Calu3 (cell line): ENCODE measurements around the gene SFRP5. TPM values are rescaled to one million over a fixed set of nuclear protein-coding genes. Genes with fewer than 3 reads are reported as not detected.

Experiments used
- BruUV-seq: library from RNA; stranded (reverse); fragments of 400-500 nt; replicated peaks from 2 replicates; lab custom pipeline; 2021; lab: Mats Ljungman, UMichigan
- CTCF ChIA-PET: fragments of 300-600 bp; sonication (Branson Sonifier 250); formaldehyde crosslinking; loops from one replicate; lab custom pipeline; 2022; ENCODE audit warnings: antibody characterized with exemption; lab: Charles Lee
- DNase-seq: peaks from one replicate; pipeline ENCODE4 v3.0.0; 2022
- H3K27ac Mint-ChIP-seq: one replicate; pipeline ENCODE4 v1.8.0; 2022; ENCODE audit warnings: mixed read lengths; ENCODE audit not compliant: unreplicated experiment
- H3K27me3 Mint-ChIP-seq: one replicate; pipeline ENCODE4 v1.8.0; 2022; ENCODE audit warnings: mixed read lengths; ENCODE audit not compliant: unreplicated experiment
- H3K36me3 Mint-ChIP-seq: one replicate; pipeline ENCODE4 v1.8.0; 2022; ENCODE audit warnings: mild to moderate bottlenecking, moderate library complexity, mixed read lengths; ENCODE audit not compliant: insufficient read depth, unreplicated experiment
- H3K4me1 Mint-ChIP-seq: one replicate; pipeline ENCODE4 v1.8.0; 2022; ENCODE audit warnings: mild to moderate bottlenecking, low read depth, mixed read lengths; ENCODE audit not compliant: unreplicated experiment
- H3K4me3 Mint-ChIP-seq: one replicate; pipeline ENCODE4 v1.8.0; 2022; ENCODE audit warnings: mild to moderate bottlenecking, low read depth, moderate library complexity, mixed read lengths; ENCODE audit not compliant: unreplicated experiment
- H3K9me3 Mint-ChIP-seq: one replicate; pipeline ENCODE4 v1.8.0; 2022; ENCODE audit warnings: low read depth, mixed read lengths; ENCODE audit not compliant: unreplicated experiment
- CTCF ChIP-seq: fragments of 200-600 bp; IDR thresholded peaks from one replicate; pipeline ENCODE4 v1.8.0; 2022; ENCODE audit warnings: antibody characterized with exemption; ENCODE audit not compliant: unreplicated experiment
- intact Hi-C: fragments of 100-400 bp; cut with micrococcal nuclease; formaldehyde crosslinking; loops from one replicate; pipeline ENCODE4 v1.10.0; 2022; ENCODE audit not compliant: unreplicated experiment
- total RNA-seq: library from RNA; stranded (reverse); gene quantifications from 2 replicates; pipeline ENCODE4 v1.2.3, GENCODE V29; 2022

The SFRP5 gene
- total RNA-seq, 1 experiment from 2014 or later: 0.19 TPM

GRCh38 chr10:97810446-97810845, 38.6 kb upstream of the SFRP5 start:
- DNase-seq: no peak
- H3K4me3 Mint-ChIP-seq: no peak overlapping the region
- TF ChIP-seq CTCF: no peak
- no peaks in the 10 kb centered on the region for H3K36me3 Mint-ChIP-seq
- peaks cover 8% of the 10 kb centered on the region for H3K27me3 Mint-ChIP-seq
- H3K4me1 Mint-ChIP-seq: no peaks in the 10 kb centered on the region
- no TSS peak for BruUV-seq
- H3K27ac Mint-ChIP-seq: no peak overlapping the region
- intact Hi-C loops: no loop called here
- no peaks in the 10 kb centered on the region for H3K9me3 Mint-ChIP-seq
- CTCF ChIA-PET: interaction anchor here (0.6 kb wide), 1 partner anchor 17 kb away, joined by 4 read pairs; no protein-coding TSS in a partner anchor

DNA sequence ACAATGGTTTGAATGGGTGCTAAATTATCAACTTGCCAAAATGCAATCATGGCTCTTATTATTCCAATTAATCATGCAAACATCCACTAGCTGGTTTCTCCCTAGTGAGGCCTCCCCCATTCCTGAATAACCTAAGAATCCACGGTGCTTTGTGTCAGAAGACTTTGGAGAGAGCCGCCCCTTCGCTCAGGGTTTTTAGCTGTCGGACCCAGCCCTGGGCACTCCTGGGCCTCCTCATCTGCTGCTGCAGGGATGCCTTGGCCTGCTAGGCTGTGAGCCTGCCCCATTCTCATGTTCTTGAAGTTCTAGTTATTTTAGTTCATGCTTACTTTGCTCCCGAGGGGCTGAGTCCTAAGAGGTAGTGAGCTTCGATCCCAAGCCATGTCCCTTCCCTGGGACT, 34.1 kb upstream of the SFRP5 start:
- H3K36me3 Mint-ChIP-seq: no peaks in the 10 kb centered on the region
- CTCF ChIA-PET: no interaction called here
- peaks cover 24% of the 10 kb centered on the region for H3K27me3 Mint-ChIP-seq
- H3K4me3 Mint-ChIP-seq: no peak overlapping the region
- H3K27ac Mint-ChIP-seq: no peak overlapping the region
- intact Hi-C loops: no loop called here
- TF ChIP-seq CTCF: no peak
- no TSS peak for BruUV-seq
- peaks cover 7% of the 10 kb centered on the region for H3K4me1 Mint-ChIP-seq
- H3K9me3 Mint-ChIP-seq: no peaks in the 10 kb centered on the region
- DNase-seq: no peak

DNA sequence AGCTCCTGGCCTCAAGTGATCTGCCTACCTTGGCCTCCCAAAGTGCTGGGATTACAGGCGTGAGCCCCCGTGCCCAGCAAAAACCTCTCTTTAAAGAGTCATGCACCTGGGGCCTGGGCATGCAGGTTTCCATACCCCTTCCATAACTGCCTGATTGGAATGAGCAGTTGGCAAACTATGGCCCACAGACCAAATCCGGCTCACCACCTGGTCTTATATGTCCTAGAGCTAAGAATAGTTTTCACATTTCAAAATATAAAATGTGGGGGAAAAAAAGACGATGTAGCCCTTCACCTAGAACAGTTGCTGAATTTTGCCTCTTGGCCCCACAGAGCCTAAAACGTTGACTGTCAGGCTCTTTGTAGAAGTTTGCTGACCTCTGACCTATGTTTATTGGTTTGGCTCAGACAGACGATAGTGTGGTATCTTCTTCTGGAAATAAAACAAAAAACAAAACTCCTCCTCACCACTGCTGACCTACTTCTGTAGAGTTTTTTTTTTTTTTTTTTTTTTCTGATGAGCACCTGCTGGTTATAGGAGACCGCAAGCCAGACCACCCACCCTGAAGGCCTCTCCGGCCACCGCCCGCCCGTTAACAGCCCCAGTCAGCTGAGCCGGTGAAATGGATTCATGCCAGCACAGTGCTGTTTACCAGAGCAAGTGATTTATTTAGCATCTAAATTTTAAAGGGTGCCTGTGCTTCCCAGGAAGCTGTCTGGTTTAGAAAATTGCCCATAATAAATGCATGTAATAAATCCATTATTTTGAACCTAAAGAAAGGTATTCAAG, 33.5 kb upstream of the SFRP5 start:
- H3K4me3 Mint-ChIP-seq: no peak overlapping the region
- CTCF ChIA-PET: no interaction called here
- no peak for TF ChIP-seq CTCF
- DNase-seq: no peak
- intact Hi-C loops: no loop called here
- no peak overlapping the region for H3K27ac Mint-ChIP-seq
- H3K27me3 Mint-ChIP-seq: peaks cover 28% of the 10 kb centered on the region
- no peaks in the 10 kb centered on the region for H3K36me3 Mint-ChIP-seq
- no TSS peak for BruUV-seq
- H3K4me1 Mint-ChIP-seq: peaks cover 7% of the 10 kb centered on the region
- no peaks in the 10 kb centered on the region for H3K9me3 Mint-ChIP-seq

- no peak for TF ChIP-seq CTCF
- no peaks in the 10 kb centered on the region for H3K36me3 Mint-ChIP-seq
- H3K27me3 Mint-ChIP-seq: peaks cover 62% of the 10 kb centered on the region
- H3K27ac Mint-ChIP-seq: no peak overlapping the region
- no TSS peak for BruUV-seq
- H3K9me3 Mint-ChIP-seq: no peaks in the 10 kb centered on the region
- no peak for DNase-seq
- no peak overlapping the region for H3K4me3 Mint-ChIP-seq
- intact Hi-C loops: no loop called here
- peaks cover 7% of the 10 kb centered on the region for H3K4me1 Mint-ChIP-seq
- CTCF ChIA-PET: interaction anchor here (0.6 kb wide), 1 partner anchor 13 kb away, joined by 3 read pairs; no protein-coding TSS in a partner anchor
These were observed 29.6 kb upstream of the SFRP5 start for GRCh38 chr10:97801422-97801821.
